GM04503 (cell line): Measurements from ENCODE around the gene CRY1.

Source experiments
- DNase-seq: peaks from one replicate; pipeline ENCODE4 v3.0.0-alpha.2; 2012; ENCODE audit warnings: low read depth

CRY1 gene

GRCh38 chr12:106960443-106960842 is 132.9 kb downstream of the CRY1 start:
- DNase-seq = no peak

- no peak for DNase-seq
Measured at GRCh38 chr12:106957583-106957982, 135.8 kb downstream of the CRY1 start.

- no peak for DNase-seq
Measured at GRCh38 chr12:106956048-106956578, 137.2 kb downstream of the CRY1 start.

GRCh38 chr12:106955377-106956047 is 137.8 kb downstream of the CRY1 start, which contains the start of gene TMEM263:
TSS of gene TMEM263 (plus strand) at chr12:106955907. CDS start at chr12:106967117, 11,210 bp downstream.
- DNase-seq = peak; percentile 67

- DNase-seq = no peak
Measured at GRCh38 chr12:106954462-106955376, 138.6 kb downstream of the CRY1 start.

- DNase-seq = no peak
Measured at GRCh38 chr12:106953352-106954250, 139.7 kb downstream of the CRY1 start.

GRCh38 chr12:106950591-106950990 is 142.8 kb downstream of the CRY1 start:
- no peak for DNase-seq

- DNase-seq = no peak
Measured at GRCh38 chr12:106947461-106947860, 145.9 kb downstream of the CRY1 start.

GRCh38 chr12:106945261-106945851 is 148.0 kb downstream of the CRY1 start:
- no peak for DNase-seq

GRCh38 chr12:106942775-106943174 is 150.6 kb downstream of the CRY1 start:
- no peak for DNase-seq

- DNase-seq = no peak
Measured at GRCh38 chr12:106941481-106942156, 151.7 kb downstream of the CRY1 start.
